Skin of body (tissue), 2 donors: ENCODE measurements around the gene FMN1. TPM values are rescaled to one million over a fixed set of nuclear protein-coding genes. Genes with fewer than 3 reads are reported as not detected.

Experiments
- DNase-seq: peaks from one replicate; lab custom pipeline; 2025; lab: John Stamatoyannopoulos, UW
- total RNA-seq: library from RNA; depleted of rRNA; stranded (reverse); fragments of >200 nt; gene quantifications from one replicate; pipeline ENCODE4 v1.2.3, GENCODE V29; 2014

FMN1 gene
- total RNA-seq, 1 donor from 2014 or later: 11.5 TPM

DNA sequence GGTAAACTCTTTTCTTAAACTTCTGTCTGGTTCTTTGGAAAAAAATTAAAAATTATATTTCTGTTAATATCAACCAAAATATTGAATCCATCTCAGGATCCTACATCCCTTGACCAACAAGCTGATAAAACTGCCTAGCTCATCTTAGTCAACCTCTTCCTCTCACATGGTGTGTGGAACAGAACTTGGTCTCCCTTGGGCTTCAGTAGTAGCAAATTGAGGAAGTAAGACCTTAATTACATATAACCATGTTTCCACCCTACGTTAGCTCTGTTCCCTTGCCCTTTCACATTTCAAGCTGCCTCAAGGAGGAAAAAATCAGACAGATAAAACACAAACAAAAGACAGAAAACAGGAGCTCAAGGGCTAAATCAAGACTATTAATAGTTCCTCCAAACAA, 360.4 kb downstream of the FMN1 start:
- no peak for DNase-seq

DNA sequence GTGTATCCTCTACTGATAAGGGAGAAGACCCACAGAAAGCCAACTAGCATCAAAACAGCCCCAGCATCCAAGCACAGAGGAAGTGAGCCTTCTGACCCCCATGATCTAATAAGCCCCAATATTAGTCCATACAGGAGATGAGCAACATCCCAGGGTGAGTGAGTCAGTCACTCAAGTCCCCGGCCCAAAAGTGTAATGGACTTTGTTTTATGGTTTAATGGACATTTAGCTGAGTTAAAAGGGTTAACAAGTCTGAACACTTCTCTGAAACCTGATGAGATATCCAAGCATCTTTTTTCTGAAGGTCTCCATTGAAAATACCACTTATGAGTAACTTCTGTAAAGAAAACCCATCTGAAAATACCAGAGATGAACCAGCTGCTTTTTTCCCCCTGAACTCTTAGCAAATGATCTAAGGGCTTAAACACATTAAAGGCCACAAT, 361.1 kb downstream of the FMN1 start:
- DNase-seq: no peak

DNA sequence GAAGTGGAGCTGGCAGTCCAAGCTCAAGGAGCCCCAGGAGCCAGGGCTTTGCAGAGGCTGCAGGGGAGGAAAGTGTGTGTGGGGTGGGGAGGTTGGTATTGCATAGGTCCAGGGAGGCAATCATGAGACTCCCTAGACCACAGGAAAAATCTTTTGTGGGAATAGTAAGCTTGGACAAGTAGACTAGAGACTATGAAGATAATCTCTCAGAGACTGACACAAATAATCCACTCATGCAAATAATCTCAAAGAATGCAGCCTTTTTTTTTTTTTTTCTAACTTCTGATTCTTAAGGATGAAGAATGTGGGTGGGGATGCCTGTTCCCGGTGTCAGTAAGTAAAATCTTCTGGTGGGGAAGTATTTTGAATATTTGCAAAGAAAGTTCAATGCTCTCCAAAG, 363.0 kb downstream of the FMN1 start:
- DNase-seq: no peak

DNA sequence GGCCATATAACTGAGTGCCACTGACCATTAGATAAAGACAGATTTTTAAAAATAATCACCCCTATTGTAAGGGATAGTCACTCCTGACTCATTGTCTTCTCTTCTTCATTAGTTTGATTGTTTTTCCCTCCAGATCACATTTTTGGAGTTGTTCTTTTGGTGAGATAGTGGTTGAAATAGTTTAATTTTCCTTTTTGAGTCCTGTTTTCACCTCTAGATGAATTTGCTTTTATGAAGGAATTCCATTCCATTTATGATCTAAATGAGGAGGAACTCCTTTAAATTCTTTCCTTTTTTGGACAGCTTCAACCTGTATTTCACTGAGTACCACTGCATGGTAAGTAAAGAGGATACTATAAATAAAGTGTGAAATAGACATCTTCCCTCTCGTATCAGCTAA, 364.3 kb downstream of the FMN1 start:
- DNase-seq: no peak

DNA sequence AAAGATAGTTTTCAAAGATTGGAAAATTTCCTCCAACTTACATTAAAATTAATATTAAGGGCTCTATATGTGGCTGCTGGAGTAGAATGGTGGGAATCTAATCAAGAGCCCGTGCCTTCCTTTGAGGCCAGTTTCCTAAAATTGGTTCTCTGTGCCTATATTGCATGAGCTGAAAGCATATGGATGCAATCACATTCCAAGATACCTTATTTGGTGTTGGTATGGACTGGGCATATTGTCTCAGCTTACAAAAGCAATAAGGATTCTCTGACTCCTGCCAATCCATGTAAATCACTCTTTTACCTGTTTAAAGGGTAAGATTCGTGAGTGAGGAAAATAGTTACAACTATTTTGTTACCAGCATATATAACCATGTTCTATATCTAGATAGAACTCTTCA, 365.1 kb downstream of the FMN1 start:
- no peak for DNase-seq

DNA sequence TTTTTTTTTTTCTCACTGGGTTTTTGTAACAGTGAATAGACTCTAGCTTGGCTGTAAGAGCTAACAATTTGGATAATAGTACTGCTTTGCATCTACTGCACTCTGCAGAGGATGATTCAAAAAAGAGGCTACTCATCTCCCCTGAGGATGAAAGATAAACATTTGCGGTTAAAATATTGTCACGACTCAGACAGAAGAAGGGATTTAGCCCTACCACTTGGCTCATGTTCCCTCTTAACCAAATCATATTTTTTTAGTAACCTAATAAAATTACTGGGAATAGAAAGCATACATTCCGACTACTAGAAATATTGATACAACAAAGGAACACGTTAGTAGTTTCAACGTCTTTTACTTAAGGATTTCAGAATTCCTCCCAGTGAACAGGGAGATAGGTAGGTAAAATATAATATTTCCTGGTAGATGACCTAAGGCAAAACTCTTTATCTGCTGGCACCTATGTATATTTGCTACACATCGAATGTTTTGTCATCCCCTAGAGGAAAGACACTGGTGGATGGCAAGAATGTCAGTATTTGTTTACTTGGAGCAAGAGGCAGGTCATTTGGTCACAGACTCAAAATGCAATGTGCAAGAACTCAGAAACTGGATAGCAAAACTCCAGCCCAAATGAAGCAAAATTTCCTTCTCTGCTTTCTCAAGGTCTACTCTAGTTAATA, 365.9 kb downstream of the FMN1 start:
- no peak for DNase-seq

DNA sequence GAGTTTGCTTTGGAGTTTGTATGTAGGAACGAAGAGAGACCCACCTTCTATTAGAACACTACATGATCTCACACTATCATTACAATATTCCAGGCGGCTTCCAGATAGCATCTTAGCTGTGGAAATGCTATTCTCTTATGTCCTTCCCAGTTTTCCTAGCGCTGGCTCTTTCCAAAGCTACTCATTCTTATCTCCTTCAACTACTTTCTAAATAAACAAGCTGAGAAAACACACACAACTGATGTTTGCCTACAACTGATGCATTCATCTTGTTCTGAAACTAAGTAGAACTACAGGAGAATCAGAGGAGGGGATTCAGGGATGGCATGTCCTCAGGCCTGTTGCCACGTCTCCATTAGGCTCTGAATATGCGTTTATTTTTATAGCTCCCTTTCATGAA, 367.8 kb downstream of the FMN1 start:
- DNase-seq: no peak

DNA sequence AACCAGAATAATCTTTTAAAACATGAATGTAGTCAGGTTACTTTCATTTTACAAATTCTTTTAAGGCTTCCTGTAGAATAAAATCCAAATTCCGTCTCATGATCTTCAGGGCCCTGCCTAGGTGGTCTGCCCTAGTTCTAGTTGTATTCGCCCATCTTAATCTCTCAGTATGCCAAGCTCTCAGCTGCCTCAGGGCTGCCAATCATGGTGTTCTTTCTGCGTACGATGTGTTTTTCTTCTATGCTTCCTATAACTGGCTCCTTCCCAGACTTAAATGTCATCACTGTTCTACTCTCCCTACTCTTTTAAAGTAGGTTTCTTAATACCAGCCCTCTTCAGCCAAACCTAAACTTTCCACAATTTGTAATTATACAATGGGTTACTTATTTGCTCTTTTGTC, 369.3 kb downstream of the FMN1 start:
- no peak for DNase-seq

DNA sequence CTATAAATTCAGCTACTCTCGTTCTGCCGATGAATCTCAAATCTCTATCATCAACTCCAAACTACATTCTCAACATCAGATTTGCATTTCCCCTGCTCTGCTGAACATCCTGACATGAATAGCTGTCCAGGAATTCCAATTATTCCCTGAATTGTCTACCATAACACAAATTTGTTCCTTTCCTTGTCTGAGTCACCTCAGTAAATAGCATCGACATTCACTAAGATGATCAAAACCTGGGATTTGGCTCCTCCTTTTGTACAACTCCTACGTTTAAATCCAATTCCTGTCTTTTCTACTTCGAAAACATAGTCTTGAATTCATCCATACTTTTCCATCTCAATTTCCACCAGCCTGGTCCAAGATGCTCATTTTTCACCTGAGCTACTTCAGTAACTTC, 369.7 kb downstream of the FMN1 start:
- no peak for DNase-seq

DNA sequence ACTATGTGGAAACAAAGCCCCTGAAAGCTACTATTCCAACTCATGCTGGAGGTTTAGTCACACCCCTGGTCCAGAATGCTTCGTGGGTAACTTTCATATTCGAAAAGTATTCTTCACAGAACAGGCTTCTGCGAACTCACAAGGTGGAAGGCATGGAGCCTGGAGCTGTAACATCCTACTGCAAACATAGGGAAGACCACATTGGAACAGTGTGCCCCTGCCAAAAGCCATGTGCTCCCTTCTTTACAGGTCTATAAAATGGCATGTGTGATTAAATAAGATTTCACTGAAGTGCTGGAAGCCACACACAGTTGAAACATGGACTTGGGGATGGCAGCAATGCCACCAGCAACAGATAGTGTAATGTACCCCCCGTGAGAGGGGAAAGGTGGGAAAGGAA, 370.8 kb downstream of the FMN1 start:
- no peak for DNase-seq

DNA sequence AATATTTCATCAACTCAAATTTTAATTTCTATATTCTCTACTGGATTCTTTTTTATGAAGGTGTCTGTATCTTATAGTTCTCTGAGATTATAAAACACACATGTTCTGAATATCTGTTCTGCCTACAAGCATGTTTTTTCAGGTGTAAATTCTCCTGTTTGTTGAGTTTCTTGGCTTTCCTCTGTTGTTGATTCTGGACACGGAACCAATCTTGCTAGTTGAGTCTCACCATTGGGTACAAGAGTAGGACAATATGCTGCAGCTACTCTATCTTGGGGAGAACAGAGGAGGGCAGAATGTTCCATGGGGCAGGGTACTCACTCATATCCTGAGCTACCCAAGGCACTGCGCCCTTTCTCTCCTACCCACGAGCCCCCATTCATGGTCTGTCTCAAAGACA, 371.8 kb downstream of the FMN1 start:
- no peak for DNase-seq

DNA sequence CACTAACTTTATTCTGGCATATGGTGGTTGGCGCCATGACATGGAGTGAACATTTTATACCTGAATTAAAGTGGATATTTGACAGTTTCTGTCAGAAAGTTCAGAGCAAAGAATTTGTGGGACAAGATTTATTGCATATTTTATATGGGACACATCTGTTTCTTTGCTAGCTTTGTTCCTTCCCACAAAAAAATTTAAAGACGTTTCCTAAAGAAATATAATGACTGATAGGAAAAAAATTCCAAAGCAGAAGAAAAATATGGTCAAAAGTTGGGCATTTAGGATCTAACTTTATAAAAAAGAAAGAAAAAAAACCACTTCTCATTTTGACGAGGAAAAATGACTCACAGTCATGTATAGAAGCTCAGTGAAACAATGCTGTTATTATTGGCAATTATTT, 375.1 kb downstream of the FMN1 start:
- no peak for DNase-seq

DNA sequence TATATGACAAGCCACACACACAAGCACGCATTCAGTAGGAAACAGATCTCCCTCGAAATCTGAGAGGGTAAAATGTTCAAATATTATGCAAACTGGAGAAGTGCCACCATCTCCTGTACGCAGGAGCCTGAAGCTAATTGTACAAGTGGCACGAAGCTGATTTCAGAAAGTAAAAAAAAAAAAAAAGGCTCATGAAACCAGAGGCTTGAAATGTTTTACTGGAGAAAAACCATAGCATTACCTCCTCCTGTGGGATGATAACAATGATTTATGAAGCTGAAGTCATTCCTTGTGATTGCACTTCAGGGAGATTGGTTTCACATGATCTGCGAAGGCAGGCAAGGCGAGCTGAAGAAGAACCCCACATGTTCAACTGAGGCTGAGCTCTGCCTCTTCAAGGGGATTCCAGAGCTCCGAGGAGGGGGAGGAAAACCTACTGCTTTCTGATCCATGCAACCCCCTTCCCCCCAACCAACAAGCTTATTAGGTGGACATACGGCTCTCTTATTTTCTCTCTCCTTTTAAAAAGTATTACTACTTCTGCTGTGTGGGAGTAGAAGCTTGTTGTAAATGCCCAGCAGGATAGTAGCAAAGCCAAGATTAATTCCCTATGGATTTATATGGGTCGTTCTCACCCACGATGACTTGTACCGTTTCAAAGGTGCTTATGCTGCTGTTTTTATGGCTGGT, 375.6 kb downstream of the FMN1 start:
- peak; percentile 43 for DNase-seq

DNA sequence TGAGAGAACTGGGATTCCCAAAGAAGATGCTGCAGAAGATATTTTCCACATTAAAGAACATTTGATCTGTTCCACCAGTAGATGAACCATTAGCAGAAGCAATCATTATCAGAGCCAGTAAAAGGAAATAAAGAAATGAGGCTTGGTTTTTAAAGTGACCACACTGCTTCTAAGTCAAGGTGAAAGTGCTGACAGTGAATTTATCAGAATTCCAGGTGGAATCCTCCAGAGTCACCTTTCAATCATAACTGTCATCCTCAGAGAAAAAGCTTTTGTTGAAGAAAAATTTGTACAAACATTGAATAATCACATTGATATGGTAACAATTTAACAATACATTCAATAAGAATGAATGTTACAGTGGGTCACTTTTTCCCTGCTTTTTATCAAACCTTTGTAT, 376.9 kb downstream of the FMN1 start:
- no peak for DNase-seq

DNA sequence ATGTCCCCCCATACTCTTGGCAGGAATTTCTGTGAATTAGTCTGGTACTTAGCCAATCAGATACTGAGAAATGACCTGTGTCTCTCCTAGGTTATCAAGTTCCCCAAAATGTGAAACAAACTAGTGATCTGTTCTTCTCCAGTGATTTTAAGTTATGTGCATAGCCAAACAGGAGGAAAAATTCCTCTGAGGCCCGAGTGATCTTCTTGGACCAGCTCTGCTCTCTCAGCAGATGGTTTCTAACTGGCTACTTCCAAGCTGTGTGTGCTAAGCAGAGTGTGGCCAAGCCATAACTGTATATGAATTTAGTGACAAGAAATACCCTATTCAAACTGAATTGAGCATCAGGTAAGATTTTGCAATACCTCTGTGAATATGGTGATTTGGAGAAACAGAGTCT, 387.2 kb downstream of the FMN1 start:
- no peak for DNase-seq

DNA sequence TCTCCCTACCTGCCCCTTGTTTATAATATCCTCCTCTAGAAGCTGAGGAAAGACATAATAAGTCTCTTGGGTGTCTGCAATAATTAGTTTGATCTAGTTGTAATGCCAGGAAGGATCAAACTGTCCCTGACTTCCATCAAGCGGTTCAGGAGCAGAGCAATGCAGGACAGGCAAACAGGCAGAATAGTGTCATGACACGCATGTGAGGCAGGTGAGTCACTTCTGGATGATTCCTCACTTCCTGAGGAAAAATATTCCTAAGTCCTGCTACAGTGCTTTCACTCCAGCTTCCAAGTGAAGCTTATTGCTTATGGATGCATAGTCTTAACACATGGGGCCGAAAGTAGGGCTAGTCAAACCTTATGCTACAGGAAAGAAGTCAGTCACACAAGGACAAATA, 390.9 kb downstream of the FMN1 start:
- DNase-seq: no peak

DNA sequence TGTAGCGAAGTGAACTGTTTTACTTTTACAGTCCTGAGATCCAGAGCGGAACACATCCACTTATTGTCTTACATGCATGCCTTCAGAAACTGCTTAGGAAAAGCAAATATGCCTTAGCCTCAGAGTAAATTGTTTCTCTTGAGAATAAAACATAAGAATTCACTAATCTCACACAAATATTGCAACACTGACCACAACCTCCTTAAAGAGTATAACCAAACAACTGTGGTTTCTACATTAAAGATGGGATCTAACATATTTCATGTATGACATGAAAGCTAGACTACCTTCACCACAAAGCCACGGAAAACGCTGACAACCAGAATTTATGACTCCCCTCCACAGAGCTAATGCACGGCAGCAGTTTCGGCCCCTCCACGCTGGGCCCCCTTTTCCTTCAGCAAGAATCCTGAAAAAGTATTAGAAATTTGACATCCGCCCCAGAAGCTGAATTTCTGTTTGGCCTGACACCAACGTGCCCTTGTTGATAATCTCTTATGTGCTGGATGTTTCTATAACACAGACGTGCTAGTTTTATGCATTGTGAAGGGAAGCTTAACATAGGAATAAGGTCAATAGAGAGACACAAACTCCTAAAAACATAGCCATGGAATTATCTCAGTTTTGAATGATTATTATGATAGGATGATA, 392.1 kb downstream of the FMN1 start:
- DNase-seq: no peak

DNA sequence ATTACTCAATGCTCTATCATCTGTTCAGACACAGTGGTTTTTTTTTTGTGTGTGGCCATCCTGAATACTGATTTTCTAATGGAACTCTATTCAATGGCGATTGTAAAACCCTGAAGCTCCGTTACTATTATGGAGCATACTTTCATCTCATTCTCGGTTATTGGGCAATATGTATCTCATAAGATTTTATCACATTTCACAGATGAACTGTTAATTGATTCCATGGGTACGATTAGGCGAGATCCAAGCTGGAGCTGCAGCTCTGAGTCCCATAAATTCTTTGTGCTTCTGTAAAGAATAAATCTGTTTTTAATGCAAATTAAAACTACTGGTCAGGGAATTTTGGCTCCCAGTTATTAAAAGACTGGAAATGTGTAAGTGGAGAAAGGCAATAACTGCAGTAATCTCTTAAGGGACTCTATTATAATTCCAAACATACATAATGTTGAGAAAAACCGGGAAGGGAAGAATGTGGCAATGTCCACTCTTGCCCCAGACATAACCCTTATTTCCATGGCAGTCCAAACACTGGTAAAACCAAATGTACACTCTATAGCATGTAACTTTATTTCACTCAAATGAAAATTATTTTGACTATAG, 394.5 kb downstream of the FMN1 start:
- DNase-seq: no peak

DNA sequence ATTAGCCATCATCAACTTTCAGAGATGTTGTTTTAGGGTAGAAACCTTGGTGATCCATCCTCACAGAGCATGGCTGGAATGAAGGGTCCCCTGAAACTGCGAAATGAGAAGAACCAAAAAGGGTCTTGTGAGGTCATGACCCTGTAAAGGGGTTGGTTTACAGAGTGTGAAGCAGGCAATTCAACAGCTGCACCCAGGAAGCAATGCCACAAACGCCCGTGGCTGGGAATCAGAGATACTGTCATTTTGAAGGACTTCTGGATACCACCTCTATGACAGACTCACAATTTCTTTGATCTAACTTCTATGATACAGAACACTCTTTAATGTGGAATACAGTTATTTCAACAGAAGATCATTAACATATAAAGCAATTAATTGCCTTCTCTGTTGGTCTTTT, 397.7 kb downstream of the FMN1 start:
- DNase-seq: no peak

DNA sequence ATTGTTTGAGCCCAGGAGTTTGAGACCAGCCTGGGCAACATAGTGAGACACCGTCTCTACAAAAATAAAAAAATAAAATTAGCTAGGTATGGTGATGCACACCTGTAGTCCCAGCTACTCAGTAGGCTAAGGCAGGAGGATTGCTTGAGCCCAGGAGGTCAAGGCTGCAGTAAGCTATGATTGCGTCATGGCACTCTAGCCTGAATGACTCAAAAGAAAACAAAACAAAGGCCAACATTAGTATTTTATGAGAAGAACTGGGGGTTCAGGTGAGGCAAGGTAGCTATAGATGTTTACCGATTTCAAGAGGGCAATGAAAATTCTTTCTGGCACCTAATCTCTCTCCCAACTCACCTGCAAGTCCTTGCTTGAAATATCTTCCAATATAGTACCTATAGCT, 399.5 kb downstream of the FMN1 start:
- no peak for DNase-seq

DNA sequence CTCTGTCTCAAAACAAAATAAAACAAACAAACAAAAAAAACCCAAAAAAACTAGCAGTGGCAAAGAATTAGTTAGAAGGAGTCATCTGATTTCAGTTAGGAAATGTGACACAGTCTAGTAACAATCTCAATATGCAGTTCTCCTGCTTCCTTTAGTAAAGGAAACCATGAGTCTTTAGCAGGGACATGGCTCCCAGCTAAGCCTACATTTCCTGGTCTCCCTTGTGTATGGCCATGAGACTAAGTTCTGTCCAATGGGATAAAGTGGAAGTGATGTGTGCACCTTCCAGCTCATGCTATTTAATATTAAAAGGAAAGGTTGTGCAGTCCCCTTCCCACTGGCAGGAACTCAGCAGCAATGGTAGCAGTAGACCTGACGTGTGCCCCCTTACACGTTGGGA, 402.1 kb downstream of the FMN1 start:
- DNase-seq: peak; percentile 37

DNA sequence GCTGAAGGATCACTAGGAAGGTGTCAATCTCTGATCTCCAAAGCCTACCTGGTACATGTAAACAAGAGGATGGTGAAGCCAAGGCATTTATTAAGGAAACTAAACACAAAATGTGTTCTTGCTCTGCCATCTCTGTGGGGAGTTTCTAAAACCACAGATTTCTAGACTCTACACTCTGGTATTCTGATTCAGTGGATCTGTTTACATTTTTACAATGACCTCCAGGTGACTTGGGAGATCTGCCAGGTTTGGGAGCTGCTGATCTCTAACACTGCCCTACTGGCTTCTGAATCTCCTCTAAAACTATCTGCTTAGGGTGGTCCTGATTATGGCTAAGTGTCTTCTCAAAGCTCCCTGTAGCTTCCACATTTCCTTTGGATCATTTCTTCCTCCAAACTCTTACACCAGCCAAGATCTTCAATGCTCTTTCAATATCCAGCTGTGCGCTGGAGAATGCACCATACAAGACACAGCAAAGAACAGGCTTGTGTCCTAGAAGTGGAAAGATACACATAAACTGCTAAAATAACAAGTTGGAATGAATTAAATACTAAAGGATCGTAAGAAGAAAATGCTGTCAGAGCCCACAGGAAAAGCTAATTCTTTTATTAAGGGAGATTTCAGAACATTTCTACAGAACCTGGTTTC, 404.0 kb downstream of the FMN1 start:
- no peak for DNase-seq
